HG02571 (cell line): Measurements from ENCODE around the gene AFMID.
"Not testable (repeated sequence)": the region's sequence is repeated elsewhere in the genome, so short reads cannot be mapped to it uniquely, and the experiment has no call there.

Source experiments
- ATAC-seq: cut with Tn5 transposase; IDR thresholded peaks from one replicate; pipeline ENCODE4 v1.9.1; 2021; ENCODE audit warnings: mild to moderate bottlenecking, moderate library complexity; ENCODE audit not compliant: unreplicated experiment

AFMID gene

GRCh38 chr17:78151514-78152008 is 35.6 kb upstream of the AFMID start:
- ATAC-seq: no peak

- ATAC-seq: peak; percentile 53
Measured at GRCh38 chr17:78154903-78155811, 32.0 kb upstream of the AFMID start.

GRCh38 chr17:78159575-78160158 is 27.5 kb upstream of the AFMID start:
- no peak for ATAC-seq

- ATAC-seq: no peak
Measured at GRCh38 chr17:78163881-78164747, 23.0 kb upstream of the AFMID start.

GRCh38 chr17:78164748-78165607 is 22.2 kb upstream of the AFMID start:
- no peak for ATAC-seq

GRCh38 chr17:78166416-78166815 is 20.7 kb upstream of the AFMID start:
- ATAC-seq: no peak

- no peak for ATAC-seq
Measured at GRCh38 chr17:78168242-78168902, 18.8 kb upstream of the AFMID start, which contains the start of gene SYNGR2. TSS of gene SYNGR2 (plus strand) at chr17:78168581. CDS start at chr17:78168617, 36 bp downstream.

GRCh38 chr17:78168903-78169793 is 18.0 kb upstream of the AFMID start:
- no peak for ATAC-seq

GRCh38 chr17:78170692-78171590 is 16.2 kb upstream of the AFMID start:
- no peak for ATAC-seq

- not testable (repeated sequence) for ATAC-seq
Measured at GRCh38 chr17:78171591-78172248, 15.4 kb upstream of the AFMID start.

- no peak for ATAC-seq
Measured at GRCh38 chr17:78172249-78173051, 14.7 kb upstream of the AFMID start.

GRCh38 chr17:78173097-78173715 is 14.0 kb upstream of the AFMID start:
- ATAC-seq: no peak

GRCh38 chr17:78174346-78174869 is 12.8 kb upstream of the AFMID start:
- no peak for ATAC-seq

GRCh38 chr17:78174870-78175642 is 12.1 kb upstream of the AFMID start:
- no peak for ATAC-seq

GRCh38 chr17:78175643-78175981 is 11.6 kb upstream of the AFMID start:
- ATAC-seq: no peak
